A673 (cell line): ENCODE measurements around the gene ROBO4. TPM values are rescaled to one million over a fixed set of nuclear protein-coding genes. Genes with fewer than 3 reads are reported as not detected.

Experiments
- BruUV-seq: library from RNA; stranded (reverse); fragments of 400-500 nt; replicated peaks from 2 replicates; lab custom pipeline; 2021; lab: Mats Ljungman, UMichigan
- CTCF ChIA-PET: fragments of 300-600 bp; sonication (Branson Sonifier 250); formaldehyde crosslinking; loops from one replicate; lab custom pipeline; 2022; ENCODE audit warnings: antibody characterized with exemption; lab: Charles Lee
- POLR2A ChIA-PET: fragments of 300-600 bp; sonication (Branson Sonifier 250); formaldehyde crosslinking; loops from one replicate; lab custom pipeline; 2022; ENCODE audit warnings: antibody characterized with exemption; ENCODE audit not compliant: low non-redundant PET; lab: Charles Lee
- DNase-seq: peaks from one replicate; pipeline ENCODE4 v3.0.0-alpha.2; 2015; ENCODE audit warnings: low spot score
- H3K27ac ChIP-seq: fragments of 200-600 bp; sonication (generic); 2 replicates; pipeline ENCODE4 v1.5.1; 2016; ENCODE audit warnings: mixed run types, low read depth, mild to moderate bottlenecking, mixed read lengths, antibody characterized with exemption, low read length; ENCODE audit not compliant: poor library complexity, severe bottlenecking
- H3K27me3 ChIP-seq: fragments of 200-600 bp; sonication (generic); replicated peaks from 2 replicates; pipeline ENCODE4 v1.6.1; 2017; ENCODE audit warnings: mixed run types, low read depth, mild to moderate bottlenecking, mixed read lengths, antibody characterized with exemption, low read length; ENCODE audit not compliant: insufficient read depth, poor library complexity
- H3K36me3 ChIP-seq: fragments of 200-600 bp; sonication (generic); 2 replicates; pipeline ENCODE4 v1.6.1; 2016; ENCODE audit warnings: mixed run types, mild to moderate bottlenecking, mixed read lengths, antibody characterized with exemption, low read length; ENCODE audit not compliant: insufficient read depth, poor library complexity, severe bottlenecking
- H3K4me1 ChIP-seq: fragments of 200-600 bp; sonication (generic); 2 replicates; pipeline ENCODE4 v1.6.1; 2017; ENCODE audit warnings: mixed run types, mild to moderate bottlenecking, mixed read lengths, antibody characterized with exemption, low read length; ENCODE audit not compliant: insufficient read depth, poor library complexity, severe bottlenecking
- H3K4me3 ChIP-seq: fragments of 200-600 bp; sonication (generic); 2 replicates; pipeline ENCODE4 v1.5.1; 2016; ENCODE audit warnings: low read depth, mixed run types, mild to moderate bottlenecking, mixed read lengths, low read length; ENCODE audit not compliant: poor library complexity, severe bottlenecking
- H3K9me3 ChIP-seq: fragments of 200-600 bp; sonication (generic); 2 replicates; pipeline ENCODE4 v1.6.1; 2016; ENCODE audit warnings: mixed run types, low read depth, mild to moderate bottlenecking, mixed read lengths, antibody characterized with exemption, low read length; ENCODE audit not compliant: poor library complexity, severe bottlenecking
- EZH2 ChIP-seq: fragments of 200-600 bp; sonication (generic); IDR thresholded peaks from 2 replicates; pipeline ENCODE4 v1.6.1; 2017; ENCODE audit warnings: borderline replicate concordance, low read depth, mild to moderate bottlenecking, mixed read lengths, antibody characterized with exemption, low read length; ENCODE audit not compliant: poor library complexity, severe bottlenecking
- intact Hi-C: fragments of 100-400 bp; cut with micrococcal nuclease; formaldehyde crosslinking; loops from one replicate; pipeline ENCODE4 v1.10.0; 2022; ENCODE audit not compliant: unreplicated experiment
- total RNA-seq: library from RNA; stranded (reverse); gene quantifications from 2 replicates; pipeline ENCODE4 v1.2.3, GENCODE V29; 2021
- TF ChIP-seq, protein P1 (sequence below): fragments of 300-800, 200-600 bp; sonication (generic); conservative IDR thresholded peaks from 2 replicates; pipeline ENCODE4 v1.5.1; 2017; ENCODE audit warnings: low read depth, mild to moderate bottlenecking, antibody characterized with exemption, low read length, moderate library complexity, mixed read lengths

ROBO4 gene
- total RNA-seq, 1 experiment from 2014 or later, result not detected

DNA sequence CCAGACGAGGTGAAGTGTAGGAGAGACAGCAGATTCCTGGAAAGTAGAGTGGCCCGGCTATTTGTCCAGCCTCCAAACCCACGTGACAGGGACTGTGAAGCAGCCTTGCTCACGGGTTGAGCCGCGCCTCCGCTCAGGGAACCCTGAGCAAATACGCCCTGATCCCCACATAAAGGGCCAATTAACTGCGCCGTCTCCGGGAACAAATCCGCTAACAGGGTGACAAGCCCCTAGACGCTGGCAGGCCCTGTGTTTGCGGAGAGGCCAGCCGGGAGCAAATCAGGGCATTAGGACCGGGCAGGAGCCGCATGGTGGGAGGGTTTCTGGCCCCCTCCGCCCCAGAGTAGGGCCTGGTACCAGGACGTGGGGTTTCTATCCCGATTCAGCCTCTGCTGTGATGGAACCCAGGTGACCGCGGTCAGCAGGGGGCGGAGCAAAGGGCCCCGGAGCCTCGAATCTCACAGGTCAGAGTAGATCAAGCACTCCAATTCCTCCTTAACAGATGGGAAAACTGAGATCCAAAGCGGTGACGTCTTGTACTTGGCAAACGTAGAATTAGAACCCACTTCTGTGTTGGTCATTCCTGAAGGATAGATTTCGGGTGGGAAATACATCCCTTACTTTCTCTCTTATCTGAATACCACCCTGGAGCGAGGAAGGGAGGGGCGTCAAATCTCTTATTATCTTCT, 34.4 kb downstream of the ROBO4 start:
- Histone ChIP-seq H3K36me3 (no peaks in the 10 kb centered on the region), H3K4me1 (peaks cover 8% of the 10 kb centered on the region), H3K9me3 (no peaks in the 10 kb centered on the region), H3K27me3 (peaks cover 73% of the 10 kb centered on the region), H3K27ac (no peak overlapping the region), H3K4me3 (no peak overlapping the region)
- ChIA-PET POLR2A (no interaction called here), CTCF (no interaction called here)
- no peak for DNase-seq
- BruUV-seq, result no TSS peak
- intact Hi-C loops, result loop anchor here (10.0 kb wide), 1 partner anchor 458 kb away; no protein-coding TSS in a partner anchor
- no peak for TF ChIP-seq EZH2
- TF ChIP-seq, protein P1, sequence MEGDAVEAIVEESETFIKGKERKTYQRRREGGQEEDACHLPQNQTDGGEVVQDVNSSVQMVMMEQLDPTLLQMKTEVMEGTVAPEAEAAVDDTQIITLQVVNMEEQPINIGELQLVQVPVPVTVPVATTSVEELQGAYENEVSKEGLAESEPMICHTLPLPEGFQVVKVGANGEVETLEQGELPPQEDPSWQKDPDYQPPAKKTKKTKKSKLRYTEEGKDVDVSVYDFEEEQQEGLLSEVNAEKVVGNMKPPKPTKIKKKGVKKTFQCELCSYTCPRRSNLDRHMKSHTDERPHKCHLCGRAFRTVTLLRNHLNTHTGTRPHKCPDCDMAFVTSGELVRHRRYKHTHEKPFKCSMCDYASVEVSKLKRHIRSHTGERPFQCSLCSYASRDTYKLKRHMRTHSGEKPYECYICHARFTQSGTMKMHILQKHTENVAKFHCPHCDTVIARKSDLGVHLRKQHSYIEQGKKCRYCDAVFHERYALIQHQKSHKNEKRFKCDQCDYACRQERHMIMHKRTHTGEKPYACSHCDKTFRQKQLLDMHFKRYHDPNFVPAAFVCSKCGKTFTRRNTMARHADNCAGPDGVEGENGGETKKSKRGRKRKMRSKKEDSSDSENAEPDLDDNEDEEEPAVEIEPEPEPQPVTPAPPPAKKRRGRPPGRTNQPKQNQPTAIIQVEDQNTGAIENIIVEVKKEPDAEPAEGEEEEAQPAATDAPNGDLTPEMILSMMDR, result no peak

DNA sequence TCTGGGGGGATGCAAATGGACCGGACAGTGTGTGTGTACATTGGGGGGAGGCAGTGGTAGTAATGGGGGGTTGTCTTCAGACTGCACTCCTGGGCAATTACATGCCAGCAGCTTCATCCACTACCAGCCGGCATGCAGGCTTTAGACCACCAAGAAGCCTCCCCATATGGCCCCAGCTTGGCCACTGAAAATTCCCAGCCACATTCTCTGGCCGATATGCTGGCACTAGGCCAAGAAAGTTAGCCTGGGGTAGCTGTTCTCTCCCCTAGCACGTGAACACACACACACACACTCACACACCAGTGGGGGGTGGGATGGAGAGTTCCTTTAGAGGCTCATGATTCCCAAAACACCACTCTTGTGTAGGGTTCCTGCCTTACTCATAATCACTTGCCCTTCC, 36.0 kb downstream of the ROBO4 start:
- Histone ChIP-seq H3K27me3 (peaks cover 57% of the 10 kb centered on the region), H3K36me3 (no peaks in the 10 kb centered on the region), H3K4me1 (peaks cover 8% of the 10 kb centered on the region), H3K27ac (no peak overlapping the region), H3K4me3 (no peak overlapping the region), H3K9me3 (no peaks in the 10 kb centered on the region)
- DNase-seq, result no peak
- intact Hi-C loops, result loop anchor here (10.0 kb wide), 1 partner anchor 457 kb away; no protein-coding TSS in a partner anchor
- POLR2A ChIA-PET, result no interaction called here
- TF ChIP-seq, protein P1, result no peak
- no peak for TF ChIP-seq EZH2
- CTCF ChIA-PET, result interaction anchor here (0.7 kb wide), 1 partner anchor 106 kb away, joined by 5 read pairs; no protein-coding TSS in a partner anchor
- no TSS peak for BruUV-seq

DNA sequence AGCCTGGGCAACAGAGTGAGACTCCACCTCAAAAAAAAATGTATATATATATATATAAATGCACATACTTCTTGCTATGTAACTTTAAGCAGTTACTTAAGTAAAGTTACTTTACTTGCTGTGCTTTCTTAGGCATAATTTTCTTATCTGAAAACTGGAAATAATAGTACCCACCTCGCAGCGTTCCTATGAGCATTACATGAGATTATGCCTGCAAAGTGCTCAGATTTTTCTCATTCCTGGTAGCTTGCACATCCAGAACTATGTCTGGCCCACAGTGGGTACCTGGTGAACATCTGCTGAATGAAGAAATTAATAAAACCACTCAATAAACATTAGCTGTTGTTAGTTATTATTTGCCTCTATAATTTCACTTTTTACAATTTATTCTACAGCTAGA, 38.5 kb downstream of the ROBO4 start:
- intact Hi-C loops, result no loop called here
- no peaks in the 10 kb centered on the region for H3K9me3 ChIP-seq
- no peak overlapping the region for H3K4me3 ChIP-seq
- no peaks in the 10 kb centered on the region for H3K36me3 ChIP-seq
- ChIA-PET POLR2A (no interaction called here), CTCF (no interaction called here)
- H3K27me3 ChIP-seq, result peaks cover 34% of the 10 kb centered on the region
- no peak overlapping the region for H3K27ac ChIP-seq
- no peaks in the 10 kb centered on the region for H3K4me1 ChIP-seq
- no peak for DNase-seq
- BruUV-seq, result no TSS peak
- TF ChIP-seq EZH2, result no peak
- TF ChIP-seq, protein P1, result no peak
